NCI-H226 (cell line): ENCODE results near the gene DOCK9.

ENCODE experiments used
- DNase-seq: peaks from one replicate; pipeline ENCODE4 v3.0.0-alpha.2; 2015

The DOCK9 gene

GRCh38 chr13:98974053-98974452 is 3.8 kb downstream of the DOCK9 start:
- DNase-seq = no peak

GRCh38 chr13:98972627-98973026 is 5.2 kb downstream of the DOCK9 start:
- DNase-seq = peak; percentile 51

GRCh38 chr13:98972059-98972458 is 5.8 kb downstream of the DOCK9 start:
- DNase-seq = no peak

- no peak for DNase-seq
These were observed 7.5 kb downstream of the DOCK9 start for GRCh38 chr13:98970330-98970729.

- DNase-seq = no peak
These were observed 10.4 kb downstream of the DOCK9 start for GRCh38 chr13:98967491-98967890.

- no peak for DNase-seq
These were observed 11.8 kb downstream of the DOCK9 start for GRCh38 chr13:98966019-98966418.

- DNase-seq = no peak
These were observed 12.5 kb downstream of the DOCK9 start for GRCh38 chr13:98965325-98965724.

- DNase-seq = no peak
These were observed 13.9 kb downstream of the DOCK9 start for GRCh38 chr13:98963917-98964316.

GRCh38 chr13:98962901-98963590 is 14.8 kb downstream of the DOCK9 start:
- DNase-seq = no peak

GRCh38 chr13:98961503-98962105 is 16.3 kb downstream of the DOCK9 start:
- no peak for DNase-seq

- DNase-seq = no peak
These were observed 17.0 kb downstream of the DOCK9 start for GRCh38 chr13:98960606-98961502.

GRCh38 chr13:98959786-98960605 is 17.9 kb downstream of the DOCK9 start:
- no peak for DNase-seq

- DNase-seq = no peak
These were observed 18.6 kb downstream of the DOCK9 start for GRCh38 chr13:98959291-98959690.

GRCh38 chr13:98958443-98958794 is 19.4 kb downstream of the DOCK9 start:
- no peak for DNase-seq

- DNase-seq = no peak
These were observed 20.0 kb downstream of the DOCK9 start for GRCh38 chr13:98957731-98958442.

GRCh38 chr13:98955336-98955735 is 22.5 kb downstream of the DOCK9 start:
- DNase-seq = no peak

- DNase-seq = no peak
These were observed 23.6 kb downstream of the DOCK9 start for GRCh38 chr13:98954313-98954712.

- no peak for DNase-seq
These were observed 26.6 kb downstream of the DOCK9 start for GRCh38 chr13:98951266-98951665.

GRCh38 chr13:98950705-98951104 is 27.2 kb downstream of the DOCK9 start:
- no peak for DNase-seq

- DNase-seq = no peak
These were observed 29.9 kb downstream of the DOCK9 start for GRCh38 chr13:98947925-98948324.

- no peak for DNase-seq
These were observed 31.8 kb downstream of the DOCK9 start for GRCh38 chr13:98945863-98946605.

GRCh38 chr13:98944336-98944735 is 33.5 kb downstream of the DOCK9 start:
- no peak for DNase-seq
